Astrocyte of the hippocampus (primary cell): ENCODE data around the gene GAS6.

Experiments used
- DNase-seq: peaks from one replicate; pipeline ENCODE4 v3.0.0; 2011; ENCODE audit warnings: low read depth, low spot score

GAS6 gene

GRCh38 chr13:113775451-113776145, 88.3 kb downstream of the GAS6 start:
- DNase-seq = no peak

GRCh38 chr13:113774177-113775107, 89.4 kb downstream of the GAS6 start:
- DNase-seq = peak; percentile 46

GRCh38 chr13:113771709-113772331, 92.1 kb downstream of the GAS6 start:
- no peak for DNase-seq

GRCh38 chr13:113770937-113771336, 92.9 kb downstream of the GAS6 start:
- DNase-seq = no peak
